ENCODE results near the gene CD207. TPM values are rescaled to one million over a fixed set of nuclear protein-coding genes. Genes with fewer than 3 reads are reported as not detected.

Gene CD207
- total RNA-seq, 1 experiment from 2014 or later: not detected

DNA sequence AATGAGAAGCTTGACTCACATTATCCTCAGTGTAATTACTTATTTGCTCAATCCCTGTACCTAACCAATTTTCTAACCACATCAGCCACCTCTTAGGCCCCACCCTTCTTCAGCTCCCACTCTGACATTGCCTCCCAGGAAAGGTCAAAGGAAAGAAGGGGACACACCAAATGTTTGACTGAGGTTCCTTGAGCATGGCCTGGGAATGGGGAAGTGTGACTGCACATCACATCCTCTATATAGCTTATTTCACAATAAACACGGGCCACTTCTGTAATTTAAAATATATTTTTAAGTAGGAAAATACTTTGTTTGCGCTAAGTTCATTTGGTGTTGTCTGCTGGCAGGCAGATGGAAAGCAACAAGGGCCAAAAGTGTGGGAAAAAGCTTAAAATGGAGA is 42.2 kb downstream of the CD207 start:
- no peak for DNase-seq (ENCODE audit: low spot score)

DNA sequence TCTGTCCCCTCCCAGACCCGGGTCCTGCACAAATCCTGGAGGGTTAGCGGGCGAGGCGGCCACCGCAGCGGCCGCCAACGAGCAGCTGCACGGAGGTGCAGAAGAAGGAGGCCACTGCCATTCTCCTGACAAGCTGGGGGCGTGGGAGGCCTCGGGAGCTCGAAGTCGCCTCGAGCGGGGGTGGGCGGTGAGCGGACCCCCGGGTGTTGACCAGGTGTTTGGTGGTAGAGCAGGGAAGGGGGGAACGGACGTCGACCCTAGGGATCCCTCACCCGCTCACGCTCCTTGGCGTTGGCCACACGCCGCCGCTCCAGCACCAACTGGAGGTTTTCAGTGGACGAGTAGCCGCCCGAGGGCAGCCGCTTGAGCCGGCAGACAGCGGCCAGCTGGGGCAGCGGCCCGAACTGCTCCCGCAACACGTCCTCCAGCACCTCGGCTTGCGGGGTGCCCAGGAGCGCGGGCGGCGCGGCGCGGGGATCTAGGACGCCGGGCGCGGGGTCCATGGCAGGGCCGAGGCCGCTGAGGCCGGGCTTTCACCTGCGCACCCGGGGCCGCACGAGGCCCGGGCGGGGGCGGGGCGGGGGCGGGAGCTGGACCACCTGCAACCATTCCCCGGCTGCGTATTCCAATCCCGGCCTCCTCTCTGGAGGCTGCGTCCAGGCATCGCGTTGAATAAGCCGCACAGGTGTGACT is 45.3 kb downstream of the CD207 start, which contains the start of gene FIGLA:
TSS of gene FIGLA (minus strand) at position 508 of the 693 bp plus-strand sequence. CDS start at position 503, 5 bp downstream.
- DNase-seq (ENCODE audit: low spot score): no peak

DNA sequence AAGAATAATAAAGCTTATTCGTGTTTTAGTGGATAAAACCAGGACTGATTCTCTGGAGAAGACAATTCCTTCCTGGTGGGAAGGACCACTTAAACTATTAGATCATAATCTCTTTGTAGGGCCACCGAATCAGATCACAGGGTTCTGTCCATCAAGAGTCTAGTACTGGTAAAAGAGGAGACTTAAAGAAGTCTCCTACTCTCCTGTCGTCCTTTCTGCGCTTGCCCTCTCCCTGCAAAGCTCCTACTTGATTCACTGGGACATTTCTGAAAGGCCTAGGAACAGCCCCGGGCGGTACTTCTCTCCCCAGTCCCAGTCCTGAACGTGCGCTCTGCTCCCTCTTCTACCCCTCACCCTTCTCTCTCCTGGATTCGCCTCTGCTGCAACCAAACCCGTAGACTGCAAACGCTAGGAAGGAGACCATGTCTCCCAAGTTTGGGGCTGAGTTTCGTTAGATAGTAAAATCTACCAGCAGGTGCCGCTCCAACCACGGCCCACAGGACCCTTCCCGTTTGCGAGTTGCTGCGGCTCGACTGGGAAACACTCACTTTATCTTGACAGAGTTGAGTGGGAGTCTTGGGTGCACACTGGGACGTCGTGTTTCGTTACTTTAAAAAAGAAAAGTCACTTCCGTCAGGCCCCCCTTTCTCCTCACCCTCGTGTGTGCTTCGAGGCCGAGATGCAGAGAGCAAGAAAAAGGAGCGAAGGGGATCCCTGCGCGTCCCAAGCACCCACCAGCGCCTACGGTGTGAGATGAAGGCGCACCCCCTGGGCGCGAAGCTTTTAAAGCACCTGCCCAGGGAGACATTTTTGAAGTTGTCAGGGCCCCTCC is 46.1 kb downstream of the CD207 start:
- peak; percentile 43 for DNase-seq (ENCODE audit: low spot score)

DNA sequence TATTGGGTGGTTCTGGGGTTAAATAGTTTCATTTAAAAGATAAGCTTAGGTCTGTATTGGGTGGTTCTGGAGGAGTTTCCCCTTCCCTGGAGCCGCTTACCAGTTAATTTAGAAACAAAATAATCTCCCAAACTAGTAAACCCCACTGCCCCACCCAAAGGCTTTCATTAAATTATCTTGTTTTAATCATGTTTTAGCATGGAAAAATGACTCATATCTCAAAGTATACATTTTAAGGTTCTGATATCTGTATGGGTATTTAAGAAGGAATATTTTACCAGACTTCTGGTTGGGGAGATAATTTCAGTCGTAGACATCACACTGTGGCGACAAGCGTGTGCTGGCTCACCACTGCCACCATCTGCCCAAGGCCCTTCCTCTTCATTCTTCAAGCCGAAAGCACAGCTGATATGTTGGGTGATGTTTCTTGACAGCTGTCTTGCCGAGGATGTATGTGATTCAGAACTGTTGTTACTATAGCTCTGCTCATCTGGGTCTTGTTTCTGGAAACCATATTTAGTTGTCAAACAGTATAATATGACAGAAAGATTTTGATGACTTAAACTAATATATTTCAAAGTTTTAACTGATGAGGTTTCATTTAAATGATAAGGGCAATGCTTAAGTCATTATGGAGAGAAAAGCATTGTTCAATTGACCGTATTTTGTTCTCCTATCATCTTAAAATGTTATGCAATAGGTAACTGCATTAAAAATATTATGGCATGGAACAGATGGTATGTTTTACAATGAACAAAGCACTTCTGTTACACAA is 50.3 kb downstream of the CD207 start:
- DNase-seq (ENCODE audit: low spot score): peak; percentile 53

DNA sequence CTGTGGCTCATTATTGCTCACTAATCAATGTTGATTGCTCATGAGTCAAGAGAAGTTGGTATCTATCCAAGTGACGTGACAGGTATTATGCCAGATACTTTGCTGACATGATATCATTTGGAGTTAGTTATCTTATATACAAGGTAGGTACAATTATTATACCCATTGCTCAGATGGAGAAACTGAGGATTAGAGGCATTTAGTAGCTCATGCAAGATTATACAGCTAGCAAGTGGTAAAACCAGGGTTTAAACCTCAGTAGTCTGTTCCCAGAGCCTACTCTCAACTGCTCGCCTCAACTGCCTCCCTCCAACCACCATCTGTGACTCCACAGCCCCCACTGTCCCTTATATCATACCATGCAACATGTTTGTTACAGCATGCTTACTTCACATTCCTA is 51.3 kb downstream of the CD207 start:
- no peak for DNase-seq (ENCODE audit: low spot score)

Other genes with a start within 250 kb of the CD207 start
- gene ADD2, start 67.6 kb downstream of the CD207 start, total RNA-seq (2014; rRNA removed; shearing (Covaris generic)): 16.3 and 24.3 TPM in 2 replicates
- gene FIGLA, start 45.2 kb downstream of the CD207 start, total RNA-seq (2014; rRNA removed; shearing (Covaris generic)): not detected in 2 replicates
- not detected in 2 replicates for gene CLEC4F, start 15.2 kb downstream of the CD207 start, total RNA-seq (2014; rRNA removed; shearing (Covaris generic))
- 2.3 and 6.2 TPM in 2 replicates for gene VAX2, start 64.8 kb upstream of the CD207 start, total RNA-seq (2014; rRNA removed; shearing (Covaris generic))
- gene ATP6V1B1, start 100.1 kb upstream of the CD207 start, total RNA-seq (2014; rRNA removed; shearing (Covaris generic)): 0.33 and 0.45 TPM in 2 replicates
- not detected in 2 replicates for gene ANKRD53, start 142.8 kb upstream of the CD207 start, total RNA-seq (2014; rRNA removed; shearing (Covaris generic))
- gene TEX261, start 159.1 kb upstream of the CD207 start, total RNA-seq (2014; rRNA removed; shearing (Covaris generic)): 45.2 and 51.0 TPM in 2 replicates
- 43.0 and 69.3 TPM in 2 replicates for gene NAGK, start 232.8 kb upstream of the CD207 start, total RNA-seq (2014; rRNA removed; shearing (Covaris generic))

Measured in H4 (cell line).